Stimulated activated naive CD8-positive, alpha-beta T cell treated with anti-CD3 and anti-CD28 coated beads, Interleukin-15, Interleukin-2, amounts not matched to agents 100 ng/mL and 50 ng/mL, for 24 hours (primary cell): ENCODE results near the gene SYPL1.
"Not testable (repeated sequence)": the region's sequence is repeated elsewhere in the genome, so short reads cannot be mapped to it uniquely, and the experiment has no call there.

Experiments
- H3K27ac Mint-ChIP-seq: one replicate; pipeline ENCODE4 v1.8.0; 2021; ENCODE audit warnings: mild to moderate bottlenecking, mixed read lengths
- H3K27me3 Mint-ChIP-seq: one replicate; pipeline ENCODE4 v1.8.0; 2021; ENCODE audit warnings: mixed read lengths
- H3K36me3 Mint-ChIP-seq: one replicate; pipeline ENCODE4 v1.8.0; 2021; ENCODE audit warnings: low read depth, mixed read lengths
- H3K4me1 Mint-ChIP-seq: one replicate; pipeline ENCODE4 v1.8.0; 2021; ENCODE audit warnings: low read depth, mixed read lengths
- H3K4me3 Mint-ChIP-seq: one replicate; pipeline ENCODE4 v1.8.0; 2021; ENCODE audit warnings: mild to moderate bottlenecking, mixed read lengths
- H3K9me3 Mint-ChIP-seq: one replicate; pipeline ENCODE4 v1.8.0; 2021; ENCODE audit warnings: mixed read lengths

Gene SYPL1

DNA sequence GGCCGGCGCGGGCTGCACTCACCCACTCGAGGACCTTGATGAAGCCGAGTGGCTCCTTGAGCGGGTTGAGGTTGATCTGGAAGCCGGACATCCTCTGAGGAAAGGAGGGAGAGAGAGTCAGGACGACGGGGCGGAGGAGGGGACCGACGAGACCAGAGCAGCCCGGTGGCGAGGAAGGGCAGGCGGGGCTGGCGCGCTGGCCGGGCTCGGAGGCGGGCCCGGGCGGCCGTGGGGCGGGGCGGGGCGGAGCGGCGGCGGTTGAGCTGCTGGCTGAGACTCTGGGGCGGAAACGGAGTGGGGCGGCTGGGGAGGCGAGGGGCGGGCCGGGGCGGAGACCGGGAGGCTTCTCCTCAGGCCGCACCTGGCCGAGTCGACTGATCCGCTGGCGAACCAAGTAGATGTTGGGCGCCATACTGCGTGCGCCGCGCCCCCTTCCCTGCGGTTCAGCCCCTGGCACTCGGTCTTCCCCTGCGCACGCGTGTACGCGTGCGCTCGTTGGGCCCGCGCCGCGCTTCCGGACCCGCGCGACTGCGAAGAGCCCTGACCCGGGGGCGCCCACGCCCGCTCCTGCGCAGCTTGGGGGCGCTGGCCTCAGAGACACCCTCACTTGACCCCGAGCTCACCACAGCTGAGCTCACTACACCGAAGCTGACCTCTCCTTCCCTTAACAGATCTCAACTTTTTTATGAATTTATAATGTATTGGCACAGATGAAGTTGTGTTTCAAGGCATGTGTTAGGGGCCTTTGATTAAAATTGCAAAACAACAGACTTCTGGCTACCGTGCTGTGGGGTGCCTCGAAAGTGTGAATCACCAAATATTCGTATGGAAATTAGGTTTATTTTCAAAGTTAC lies at the start of gene SYPL1:
TSS of gene SYPL1 (minus strand) at position 195 of the 854 bp plus-strand sequence. CDS start at position 91, 104 bp downstream.
- Mint-ChIP-seq H3K27ac (peak within 1 kb of the TSS; percentile 93), H3K4me3 (peak within 1 kb of the TSS; percentile 96), H3K4me1 (peaks cover 77% of the 10 kb centered on the region), H3K36me3 (peaks cover 10% of the 10 kb centered on the region), H3K9me3 (no peaks in the 10 kb centered on the region), H3K27me3 (no peaks in the 10 kb centered on the region)

DNA sequence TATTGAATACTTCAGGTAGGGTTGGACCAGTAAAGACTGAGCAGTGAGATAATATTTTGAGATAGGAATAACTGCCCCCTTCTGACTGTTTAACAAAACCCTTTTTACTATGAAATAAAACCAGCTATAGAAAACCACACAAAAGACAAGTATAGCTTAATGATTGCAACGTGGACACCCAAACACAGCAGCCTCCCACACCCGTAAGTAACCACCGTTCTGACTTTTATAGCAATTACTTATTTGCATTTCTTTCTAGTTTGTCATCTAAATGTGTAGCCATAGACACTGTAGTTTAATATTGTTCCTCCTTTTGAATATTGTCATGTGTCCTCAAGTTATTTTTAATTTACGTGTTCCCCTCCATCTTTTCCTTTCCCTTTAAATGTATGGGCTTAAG lies 42.9 kb upstream of the SYPL1 start:
- Mint-ChIP-seq H3K4me3 (no peak overlapping the region), H3K4me1 (peaks cover 7% of the 10 kb centered on the region), H3K9me3 (no peaks in the 10 kb centered on the region), H3K27ac (no peak overlapping the region), H3K36me3 (no peaks in the 10 kb centered on the region), H3K27me3 (peaks cover 29% of the 10 kb centered on the region)

DNA sequence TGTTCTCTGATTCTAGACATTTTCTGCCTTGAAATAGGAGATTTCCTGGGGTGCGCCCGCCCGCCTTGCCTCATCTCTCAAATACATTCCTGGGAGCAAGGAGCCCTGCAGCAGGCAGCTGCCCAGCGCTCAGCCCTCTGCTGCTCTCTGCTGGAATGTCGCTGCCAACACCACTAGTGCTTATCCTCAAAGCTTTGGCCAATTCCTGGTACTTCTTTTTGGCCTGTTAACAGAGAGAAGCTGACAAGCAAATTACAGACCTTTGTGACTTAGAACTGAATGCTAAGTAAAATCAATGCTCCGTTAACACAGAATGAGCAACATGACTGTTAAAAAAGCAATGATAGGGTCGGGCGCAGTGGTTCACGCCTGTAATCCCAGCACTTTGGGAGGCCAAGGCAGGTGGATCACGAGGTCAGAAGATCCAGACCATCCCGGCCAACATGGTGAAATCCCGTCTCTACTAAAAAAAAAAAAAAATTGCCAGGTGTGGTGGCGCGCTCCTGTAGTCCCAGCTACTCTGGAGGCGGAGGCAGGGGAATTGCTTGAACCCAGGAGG lies 41.9 kb upstream of the SYPL1 start:
- no peaks in the 10 kb centered on the region for H3K9me3 Mint-ChIP-seq
- no peak overlapping the region for H3K4me3 Mint-ChIP-seq
- no peaks in the 10 kb centered on the region for H3K36me3 Mint-ChIP-seq

DNA sequence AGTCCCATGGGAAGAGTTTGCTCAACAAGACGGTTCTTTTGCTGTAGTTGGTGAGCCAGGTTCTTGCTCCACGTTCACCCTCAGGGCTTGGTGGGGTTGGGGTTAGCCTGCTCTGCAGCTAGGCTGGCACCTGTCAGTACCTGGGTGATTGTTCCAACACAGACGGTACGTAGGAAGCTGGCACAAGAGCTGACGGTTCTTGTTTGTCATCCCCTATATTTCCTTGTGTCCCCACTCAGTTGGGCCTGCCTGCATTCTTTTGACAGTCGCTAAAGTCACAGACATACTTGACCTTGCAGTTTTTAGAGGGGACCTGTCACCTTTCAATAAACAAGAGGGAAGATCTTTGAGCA lies 40.2 kb upstream of the SYPL1 start:
- no peak overlapping the region for H3K27ac Mint-ChIP-seq
- no peaks in the 10 kb centered on the region for H3K9me3 Mint-ChIP-seq
- no peak overlapping the region for H3K4me3 Mint-ChIP-seq
- peaks cover 7% of the 10 kb centered on the region for H3K4me1 Mint-ChIP-seq
- H3K27me3 Mint-ChIP-seq: peaks cover 15% of the 10 kb centered on the region
- no peaks in the 10 kb centered on the region for H3K36me3 Mint-ChIP-seq

More for the DNA sequence above, 41.9 kb upstream of the SYPL1 start:
- Mint-ChIP-seq H3K27me3 (peaks cover 25% of the 10 kb centered on the region), H3K27ac (no peak overlapping the region), H3K4me1 (peaks cover 7% of the 10 kb centered on the region)

DNA sequence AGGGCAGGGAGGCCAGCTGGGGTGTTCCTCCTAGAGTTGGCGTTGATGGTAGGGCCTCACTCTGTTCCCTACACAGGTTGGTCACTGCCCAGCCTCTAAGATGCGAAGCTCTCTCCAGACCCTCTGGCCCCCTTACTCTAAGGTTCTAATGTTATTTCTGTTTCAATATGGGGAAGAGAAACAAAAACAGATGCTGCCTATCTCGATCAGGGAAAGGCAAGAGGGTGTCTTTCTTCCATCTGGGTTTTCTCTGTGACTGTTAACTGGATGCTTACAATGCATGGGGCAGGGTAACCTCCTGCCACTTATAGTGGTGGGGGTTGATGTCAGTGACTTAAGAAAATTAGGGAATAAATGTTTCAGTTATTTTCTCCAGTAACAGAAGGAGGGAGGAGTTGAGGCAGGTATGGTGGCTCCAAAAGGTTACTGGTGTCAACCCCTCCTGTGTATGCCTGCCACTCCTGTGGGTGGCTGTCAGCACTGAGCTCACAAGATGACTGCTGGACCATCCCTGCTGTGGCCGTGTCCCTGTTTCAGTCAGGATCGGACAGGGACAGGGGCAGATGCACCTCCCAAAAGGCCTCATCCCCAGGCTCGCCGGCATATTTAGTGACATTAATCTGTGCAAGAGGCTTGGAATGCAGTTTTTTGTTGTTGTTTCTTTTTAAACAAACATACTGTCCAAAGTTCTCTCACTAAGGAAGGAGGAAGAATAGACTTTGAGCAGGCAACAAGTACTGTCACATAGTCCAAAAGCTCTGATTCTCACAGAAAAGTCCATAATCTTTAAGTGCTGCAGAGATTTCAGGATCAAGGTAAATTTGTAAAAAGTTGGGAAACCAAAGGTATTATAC lies 39.6 kb upstream of the SYPL1 start:
- Mint-ChIP-seq H3K27me3 (peaks cover 11% of the 10 kb centered on the region), H3K27ac (no peak overlapping the region), H3K36me3 (no peaks in the 10 kb centered on the region), H3K4me1 (peaks cover 7% of the 10 kb centered on the region), H3K9me3 (no peaks in the 10 kb centered on the region), H3K4me3 (no peak overlapping the region)

DNA sequence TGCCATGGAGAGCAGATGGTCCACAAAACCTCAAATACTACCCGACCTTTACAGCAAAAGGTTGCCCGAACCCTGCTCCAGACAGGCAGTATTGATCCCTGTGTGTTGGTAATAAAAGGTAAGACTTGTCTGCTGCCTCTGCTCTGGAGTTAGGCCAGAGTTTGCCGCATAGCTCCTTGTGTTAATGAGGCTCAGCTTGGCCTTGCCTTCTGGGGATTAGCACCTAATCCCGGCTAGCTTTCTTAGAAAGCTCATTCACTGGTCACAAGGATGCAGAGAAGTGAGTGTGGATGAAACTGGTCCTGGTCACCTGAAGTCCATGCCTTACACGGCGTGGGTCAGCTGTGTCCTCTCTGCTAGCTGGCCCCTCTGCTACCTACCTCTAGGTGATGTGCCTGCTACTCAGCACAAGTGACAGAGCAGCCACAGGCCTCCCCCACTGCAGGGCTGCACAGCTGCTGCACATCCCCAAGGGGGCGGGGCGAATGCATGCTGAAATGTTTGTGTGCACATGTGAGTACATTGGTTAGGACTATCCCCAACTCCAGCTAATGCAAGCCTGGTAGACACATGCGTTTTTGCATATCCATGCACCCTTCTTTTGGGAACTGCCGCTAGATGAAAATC lies 31.7 kb upstream of the SYPL1 start:
- no peak overlapping the region for H3K27ac Mint-ChIP-seq
- H3K9me3 Mint-ChIP-seq: no peaks in the 10 kb centered on the region
- H3K4me3 Mint-ChIP-seq: no peak overlapping the region
- H3K4me1 Mint-ChIP-seq: no peaks in the 10 kb centered on the region
- no peaks in the 10 kb centered on the region for H3K27me3 Mint-ChIP-seq
- no peaks in the 10 kb centered on the region for H3K36me3 Mint-ChIP-seq

DNA sequence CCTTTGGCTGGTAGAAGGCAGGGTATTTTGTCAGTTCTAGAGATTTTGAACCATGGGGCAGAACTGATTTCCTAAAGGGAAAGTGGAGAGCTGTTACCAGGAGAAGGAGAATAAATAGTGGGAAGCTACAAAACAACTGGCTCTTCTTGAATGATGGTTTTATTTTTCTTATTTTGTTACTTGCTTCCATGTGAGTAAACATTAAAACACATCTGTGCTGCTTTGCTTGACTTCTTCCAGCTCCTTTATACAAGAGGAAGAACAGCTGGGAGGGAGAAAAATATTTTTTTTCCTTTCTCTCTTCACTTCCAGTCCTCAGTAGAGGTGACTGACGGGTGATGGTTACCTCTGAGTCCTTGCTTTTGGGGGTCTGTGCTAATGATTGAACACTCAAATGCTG lies 30.0 kb upstream of the SYPL1 start:
- Mint-ChIP-seq H3K9me3 (no peaks in the 10 kb centered on the region), H3K27ac (no peak overlapping the region), H3K36me3 (no peaks in the 10 kb centered on the region), H3K27me3 (no peaks in the 10 kb centered on the region), H3K4me1 (no peaks in the 10 kb centered on the region), H3K4me3 (no peak overlapping the region)

DNA sequence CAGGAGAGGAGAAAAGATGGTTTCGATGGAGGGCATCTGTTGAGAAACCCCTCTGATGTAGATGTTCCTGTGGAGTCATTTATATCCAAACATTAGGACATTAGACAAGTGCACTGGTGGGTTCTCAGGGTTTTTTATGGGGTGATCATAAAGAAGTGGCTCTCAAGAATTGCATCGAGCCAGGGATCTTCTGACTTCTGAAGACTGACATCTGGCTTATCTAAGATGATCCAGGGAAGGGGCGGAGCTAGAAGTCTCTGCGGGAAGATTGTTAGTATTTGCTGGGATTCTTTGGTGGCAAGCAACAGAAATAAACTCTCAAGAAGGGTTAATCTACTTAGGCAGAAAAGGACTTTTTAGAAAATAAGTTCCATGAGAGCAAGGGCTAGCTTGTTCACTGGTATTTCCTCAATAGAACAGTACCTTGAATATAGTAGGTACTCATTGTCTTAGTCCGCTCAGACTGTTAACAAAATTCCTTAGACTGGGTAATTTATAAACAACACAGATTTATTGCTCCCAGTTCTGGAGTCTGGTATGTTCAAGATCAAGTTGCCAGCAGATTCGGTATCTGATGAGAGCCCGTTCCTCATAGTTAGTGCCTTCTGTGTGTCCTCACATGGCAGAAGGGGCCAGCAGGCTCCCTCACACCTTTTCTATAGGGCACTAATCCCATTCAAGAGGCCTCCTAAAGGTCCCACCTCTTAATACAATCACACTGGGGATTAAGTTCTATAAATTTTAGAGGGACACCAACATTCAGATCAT lies 28.5 kb upstream of the SYPL1 start:
- Mint-ChIP-seq H3K27ac (no peak overlapping the region), H3K9me3 (no peaks in the 10 kb centered on the region), H3K4me1 (no peaks in the 10 kb centered on the region), H3K4me3 (no peak overlapping the region), H3K27me3 (no peaks in the 10 kb centered on the region), H3K36me3 (no peaks in the 10 kb centered on the region)

DNA sequence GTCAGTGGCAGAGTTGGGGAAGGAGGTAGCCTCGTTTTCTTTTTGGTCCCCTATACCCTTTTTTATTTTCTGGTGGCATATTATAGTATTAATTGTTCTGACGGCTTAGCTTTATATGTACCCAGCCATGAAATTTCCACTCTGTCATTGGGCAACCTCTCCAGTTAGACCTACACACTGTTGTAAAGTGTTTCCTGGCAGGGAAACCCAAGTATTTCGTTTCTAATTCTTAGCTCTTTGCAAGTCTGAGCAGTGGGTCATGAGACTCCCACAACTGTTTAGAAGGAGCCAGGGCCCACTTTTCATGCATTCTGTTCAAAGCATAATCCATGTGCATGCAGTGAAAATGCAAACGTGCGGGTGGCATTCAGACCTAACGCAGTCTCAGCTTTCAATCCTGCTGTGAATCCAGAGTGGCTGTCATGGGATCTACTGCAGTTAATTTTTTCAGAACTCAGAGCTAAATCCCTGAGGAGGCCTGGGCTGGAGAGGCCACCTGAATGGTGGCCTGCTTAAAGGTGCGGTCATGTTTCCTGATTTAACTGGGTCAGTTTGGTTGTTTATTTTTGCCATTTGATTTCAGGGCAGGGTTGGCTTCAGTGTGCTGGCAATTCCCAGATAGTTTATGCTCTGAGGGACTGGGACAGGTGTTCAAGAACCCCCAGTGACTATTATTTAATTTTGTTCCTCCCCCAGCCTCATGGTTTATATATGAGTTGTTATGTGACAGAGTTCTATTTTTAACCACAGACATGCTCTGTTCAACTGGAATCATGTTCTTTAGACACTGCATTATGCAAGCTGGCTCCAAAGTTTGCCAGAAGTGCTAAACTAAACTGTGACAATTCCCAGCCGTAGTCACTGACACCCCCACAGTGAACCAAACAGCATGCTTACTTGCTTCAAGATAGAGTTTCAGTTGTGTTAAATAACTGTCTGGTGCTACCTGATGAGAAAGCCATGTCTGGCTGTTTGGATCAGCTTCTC lies 27.4 kb upstream of the SYPL1 start:
- H3K36me3 Mint-ChIP-seq: no peaks in the 10 kb centered on the region
- H3K27me3 Mint-ChIP-seq: no peaks in the 10 kb centered on the region
- H3K4me3 Mint-ChIP-seq: no peak overlapping the region
- H3K9me3 Mint-ChIP-seq: no peaks in the 10 kb centered on the region
- no peak overlapping the region for H3K27ac Mint-ChIP-seq
- no peaks in the 10 kb centered on the region for H3K4me1 Mint-ChIP-seq

DNA sequence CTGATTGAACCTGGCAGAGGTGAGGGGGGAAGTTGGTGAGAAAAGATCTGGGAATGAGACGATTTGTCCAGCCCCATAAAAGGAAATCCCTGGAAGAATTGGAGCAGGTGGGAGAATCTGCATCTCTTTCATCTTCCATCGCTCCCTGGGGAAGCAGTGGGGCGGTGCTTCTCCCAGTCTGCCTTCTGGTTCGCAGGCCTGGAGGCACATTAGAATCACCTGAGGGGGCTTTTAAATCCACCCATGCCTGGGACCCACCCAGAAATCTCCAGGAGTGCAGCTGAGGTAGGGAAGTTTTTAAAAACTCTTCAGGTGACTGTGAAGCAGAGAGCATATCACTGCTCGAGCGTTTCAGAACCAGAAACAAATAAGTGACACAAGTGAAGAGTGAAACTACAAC lies 26.7 kb upstream of the SYPL1 start:
- Mint-ChIP-seq H3K4me3 (no peak overlapping the region), H3K4me1 (no peaks in the 10 kb centered on the region), H3K27ac (no peak overlapping the region), H3K9me3 (no peaks in the 10 kb centered on the region), H3K27me3 (no peaks in the 10 kb centered on the region), H3K36me3 (no peaks in the 10 kb centered on the region)

DNA sequence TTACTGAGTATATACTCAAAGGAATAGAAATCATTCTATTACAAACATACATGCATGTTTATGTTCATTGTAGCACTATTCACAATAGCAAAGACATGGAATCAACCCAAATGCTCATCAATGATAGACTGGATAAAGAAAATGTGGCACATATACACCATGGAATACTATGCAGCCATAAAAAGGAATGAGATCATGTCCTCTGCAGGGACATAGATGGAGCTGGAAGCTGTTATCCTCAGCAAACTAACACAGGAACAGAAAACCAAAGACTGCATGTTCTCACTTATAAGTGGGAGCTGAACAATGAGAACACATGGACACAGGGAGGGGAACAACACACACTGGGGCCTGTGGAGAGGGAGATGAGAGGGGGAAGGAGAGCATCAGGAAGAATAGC lies 26.1 kb upstream of the SYPL1 start:
- not testable (repeated sequence) for H3K27me3 Mint-ChIP-seq, H3K9me3 Mint-ChIP-seq

DNA sequence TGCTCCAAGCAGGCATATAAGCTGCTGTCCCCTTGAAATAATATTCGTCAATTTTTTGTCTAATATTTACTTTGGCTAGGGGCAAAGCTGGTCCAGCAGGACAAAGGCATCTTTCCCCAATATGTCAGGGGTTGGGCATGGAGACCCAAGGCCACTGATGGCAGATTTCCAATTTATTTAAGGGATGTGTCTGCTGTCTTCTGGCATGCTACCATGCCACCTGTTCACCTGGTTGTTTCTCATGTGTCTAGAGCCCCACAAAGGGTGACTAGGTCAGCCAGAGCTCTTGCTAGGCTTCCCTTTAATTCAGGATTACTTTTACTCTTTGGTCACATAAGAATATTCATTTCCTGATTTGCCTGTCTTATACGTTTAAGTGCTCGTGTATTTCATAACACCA lies 22.1 kb upstream of the SYPL1 start:
- Mint-ChIP-seq H3K4me3 (no peak overlapping the region), H3K36me3 (no peaks in the 10 kb centered on the region), H3K27me3 (no peaks in the 10 kb centered on the region), H3K27ac (no peak overlapping the region), H3K4me1 (no peaks in the 10 kb centered on the region), H3K9me3 (no peaks in the 10 kb centered on the region)

More for the DNA sequence above, 26.1 kb upstream of the SYPL1 start:
- not testable (repeated sequence) for H3K4me1 Mint-ChIP-seq, H3K36me3 Mint-ChIP-seq, H3K27ac Mint-ChIP-seq, H3K4me3 Mint-ChIP-seq

DNA sequence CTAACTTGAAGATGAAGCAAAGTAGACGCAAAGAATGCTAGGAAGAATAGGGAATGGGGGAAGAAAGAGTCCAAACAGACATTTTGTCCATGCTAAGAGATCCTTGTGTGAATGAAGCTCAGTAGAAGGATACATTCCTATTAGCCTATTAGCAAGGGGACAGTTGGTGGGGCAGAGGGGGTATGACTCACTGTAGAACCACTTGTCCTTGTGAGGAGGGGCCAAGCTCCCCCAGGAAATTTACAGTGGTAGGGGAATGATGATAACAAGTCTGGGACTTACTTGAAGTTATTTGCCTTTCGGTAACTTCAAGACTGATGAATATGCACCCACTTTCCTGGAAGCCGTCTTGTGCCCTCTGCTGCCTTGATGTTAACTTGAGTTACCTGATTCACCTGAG lies 17.2 kb upstream of the SYPL1 start:
- no peaks in the 10 kb centered on the region for H3K36me3 Mint-ChIP-seq
- H3K4me3 Mint-ChIP-seq: no peak overlapping the region
- H3K27ac Mint-ChIP-seq: no peak overlapping the region
- peaks cover 7% of the 10 kb centered on the region for H3K4me1 Mint-ChIP-seq
- no peaks in the 10 kb centered on the region for H3K9me3 Mint-ChIP-seq
- no peaks in the 10 kb centered on the region for H3K27me3 Mint-ChIP-seq
